GM19351 (cell line): Measurements from ENCODE around the gene TLR6.

Experiments used
- ATAC-seq: cut with Tn5 transposase; IDR thresholded peaks from one replicate; pipeline ENCODE4 v1.9.1; 2021; ENCODE audit warnings: mild to moderate bottlenecking, moderate library complexity; ENCODE audit not compliant: unreplicated experiment

The TLR6 gene

DNA sequence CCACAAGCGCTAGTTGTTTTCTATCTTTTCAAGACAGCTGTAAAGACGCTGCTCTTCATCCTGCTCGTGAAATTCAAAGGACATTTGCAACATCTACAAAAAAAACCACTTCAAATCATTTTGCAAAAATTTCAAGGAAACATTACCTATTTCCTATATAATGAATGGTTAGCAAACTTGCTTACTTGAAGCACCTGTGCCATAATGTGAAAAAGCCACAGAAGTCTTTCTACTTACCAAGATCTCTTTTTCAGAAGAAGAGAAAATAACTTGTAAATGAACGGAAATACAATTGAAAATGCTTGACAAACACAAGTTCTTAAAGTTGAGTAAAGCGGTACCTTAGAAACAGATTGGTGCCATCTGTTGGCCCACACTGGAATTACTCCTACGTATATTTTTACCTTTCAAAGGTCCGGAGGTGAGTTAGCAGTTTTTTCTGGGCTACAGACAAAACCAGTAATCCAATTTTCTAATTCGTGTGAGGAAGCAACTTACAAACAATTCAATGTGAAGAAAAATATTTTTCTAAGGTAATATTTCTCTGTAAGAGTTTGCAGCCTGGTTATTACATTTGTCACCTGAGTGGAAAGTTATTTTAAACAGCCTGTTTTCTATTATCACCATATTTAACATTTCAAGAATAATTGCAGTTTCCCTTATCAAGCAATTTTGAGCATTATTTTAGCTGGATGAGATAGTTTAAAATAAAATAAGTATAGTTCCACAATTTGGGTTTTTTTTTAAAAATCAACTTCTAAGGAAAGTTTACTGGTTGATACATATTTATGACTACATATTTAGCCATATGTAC, at the start of gene TLR6:
TLR6 (minus strand) TSS at position 294 of the 814 bp plus-strand sequence. CDS start 27,344 bp downstream, outside the sequence.
- no peak for ATAC-seq

- no peak for ATAC-seq
Measured at GRCh38 chr4:38905652-38906385, 49.2 kb upstream of the TLR6 start.

- ATAC-seq = no peak
Measured at GRCh38 chr4:38904682-38905081, 48.1 kb upstream of the TLR6 start.

GRCh38 chr4:38904090-38904666, 47.6 kb upstream of the TLR6 start:
- no peak for ATAC-seq

DNA sequence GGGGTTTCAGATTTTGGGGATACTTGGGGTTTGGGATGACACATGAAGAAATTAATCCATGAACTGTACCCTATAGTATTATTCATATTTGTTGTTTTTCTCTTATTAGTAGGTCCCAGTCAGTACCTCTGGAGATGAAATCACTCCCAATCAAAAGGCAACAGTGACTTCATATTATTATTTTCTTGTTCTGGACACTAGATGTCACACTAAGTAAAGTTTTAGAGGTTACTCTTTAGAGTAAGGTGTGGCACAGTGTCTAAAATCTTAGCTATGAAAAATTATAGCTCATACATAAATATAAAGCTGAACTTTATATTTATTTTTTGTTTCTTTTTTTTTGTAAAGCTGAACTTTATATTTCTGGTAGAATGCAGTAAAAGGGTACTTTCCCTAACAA, 46.1 kb upstream of the TLR6 start:
- peak; percentile 51 for ATAC-seq

DNA sequence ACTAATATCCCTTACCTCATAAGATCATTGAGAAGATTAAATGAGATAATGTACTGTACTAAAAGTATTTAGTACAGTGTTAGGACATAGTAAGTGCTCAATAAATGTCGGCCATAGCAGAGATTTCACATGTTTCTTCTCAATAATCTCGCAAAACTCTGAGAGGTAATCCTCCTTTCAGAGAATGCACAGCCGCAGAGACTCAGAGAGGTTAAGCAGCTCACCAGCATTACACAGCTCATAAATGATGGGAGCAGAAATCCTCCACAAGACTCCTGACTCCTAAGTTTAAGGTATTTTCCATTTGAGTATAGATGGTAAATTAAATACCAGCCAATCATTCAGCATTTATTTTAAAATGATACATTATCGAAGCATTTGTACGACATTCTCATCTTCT, 45.6 kb upstream of the TLR6 start:
- ATAC-seq = no peak

DNA sequence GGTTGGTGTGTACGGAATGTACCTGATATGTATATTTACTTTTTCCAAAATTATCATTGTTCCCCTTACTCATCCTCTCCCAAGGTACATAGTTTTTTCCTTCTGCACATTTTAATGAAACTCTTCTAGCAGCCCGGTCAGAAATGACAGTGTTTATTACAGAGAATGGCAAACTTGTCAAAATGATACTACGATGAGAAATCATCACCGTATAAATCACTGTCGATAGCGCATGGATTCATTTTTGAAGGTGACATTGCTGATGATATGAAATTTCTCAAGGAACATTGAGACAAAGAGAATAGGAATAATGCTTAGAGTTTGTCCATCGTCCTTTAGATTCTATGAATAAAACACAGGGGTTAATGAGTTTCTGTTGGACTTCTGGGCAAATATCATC, 41.6 kb upstream of the TLR6 start:
- ATAC-seq = no peak

DNA sequence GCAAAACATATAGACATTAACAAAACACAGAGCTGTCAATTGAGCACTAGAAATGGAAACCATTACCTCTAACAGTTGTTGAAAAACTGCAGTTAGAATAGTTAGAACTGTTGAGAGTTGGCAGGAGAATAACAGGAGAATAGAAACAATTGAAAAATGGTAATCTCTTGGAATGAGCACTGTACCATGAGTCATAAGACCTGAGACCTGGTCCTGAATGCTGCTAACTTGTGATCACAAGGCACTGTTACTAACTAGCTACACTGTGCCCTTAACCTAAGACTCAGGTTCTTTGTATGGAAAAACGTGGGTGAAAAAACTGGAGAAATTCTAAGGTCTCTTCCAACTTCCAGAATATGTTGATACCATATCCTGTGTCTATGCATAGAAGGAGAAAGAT, 40.3 kb upstream of the TLR6 start:
- ATAC-seq = no peak

GRCh38 chr4:38894322-38894982, 37.8 kb upstream of the TLR6 start:
- ATAC-seq = no peak

DNA sequence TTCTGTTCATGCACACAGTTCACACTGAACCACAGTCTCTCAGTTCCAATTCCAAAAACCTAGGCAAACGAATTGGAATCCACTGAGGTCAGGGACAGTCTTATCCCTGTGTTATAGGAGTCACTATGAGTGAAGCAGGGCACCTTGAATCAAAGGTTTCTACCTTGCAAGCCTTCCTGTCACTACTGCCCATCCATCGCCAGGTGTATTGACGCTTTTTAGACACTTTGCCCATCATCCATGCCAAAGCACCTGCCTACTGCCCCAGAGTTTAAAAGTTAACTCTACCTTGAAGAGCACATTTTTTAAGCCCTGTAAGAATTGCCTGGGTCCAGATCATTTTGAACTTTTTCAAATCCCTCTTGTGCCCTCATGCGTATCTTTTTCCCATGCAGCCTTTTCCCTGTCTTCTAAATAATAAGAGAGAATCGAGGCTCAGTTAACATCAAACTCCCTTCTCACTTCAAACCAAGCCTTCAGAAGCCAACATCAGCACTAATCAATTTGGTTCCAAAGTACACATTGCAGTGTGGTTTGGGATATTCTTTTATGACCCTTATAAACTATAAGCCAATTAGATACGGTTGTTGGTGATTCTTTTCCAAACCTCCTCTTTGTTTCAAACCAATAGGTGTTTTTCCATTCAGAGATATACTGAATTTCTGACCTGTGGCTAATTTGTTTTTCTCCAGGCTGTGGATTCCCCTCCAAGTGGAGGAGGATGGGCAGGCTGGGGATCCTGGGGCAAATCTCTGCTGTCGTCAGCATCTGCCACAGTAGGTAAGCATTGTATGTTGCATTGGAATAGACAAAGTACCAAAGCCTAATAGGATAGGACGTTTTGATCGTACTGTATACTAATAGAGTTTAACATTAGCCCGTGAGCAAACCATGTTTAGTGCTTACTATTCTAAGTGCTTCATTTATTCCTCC, 34.7 kb upstream of the TLR6 start:
- no peak for ATAC-seq

- ATAC-seq = peak; percentile 49
Measured at GRCh38 chr4:38889143-38889542, 32.5 kb upstream of the TLR6 start.

- ATAC-seq = no peak
Measured at GRCh38 chr4:38884254-38884653, 27.6 kb upstream of the TLR6 start.

DNA sequence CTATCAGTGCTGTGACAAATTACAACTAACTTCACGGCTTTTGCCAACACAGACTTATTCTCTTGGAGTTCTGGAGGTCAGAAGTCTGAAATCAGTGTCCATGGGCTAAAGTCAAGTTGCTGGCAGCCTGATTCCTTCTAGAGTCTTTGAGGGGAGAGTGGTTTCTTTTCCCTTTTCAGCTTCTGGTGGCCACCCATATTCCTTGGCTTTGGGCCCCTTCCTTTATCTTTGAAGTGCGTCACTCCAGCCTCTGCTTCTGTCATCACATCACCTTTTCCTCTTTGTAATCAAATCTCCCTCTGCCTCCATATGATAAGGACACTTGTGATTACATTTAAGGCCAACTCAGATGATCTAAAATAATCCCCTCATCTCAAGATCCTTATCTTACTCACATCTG, 20.0 kb upstream of the TLR6 start:
- ATAC-seq = no peak

DNA sequence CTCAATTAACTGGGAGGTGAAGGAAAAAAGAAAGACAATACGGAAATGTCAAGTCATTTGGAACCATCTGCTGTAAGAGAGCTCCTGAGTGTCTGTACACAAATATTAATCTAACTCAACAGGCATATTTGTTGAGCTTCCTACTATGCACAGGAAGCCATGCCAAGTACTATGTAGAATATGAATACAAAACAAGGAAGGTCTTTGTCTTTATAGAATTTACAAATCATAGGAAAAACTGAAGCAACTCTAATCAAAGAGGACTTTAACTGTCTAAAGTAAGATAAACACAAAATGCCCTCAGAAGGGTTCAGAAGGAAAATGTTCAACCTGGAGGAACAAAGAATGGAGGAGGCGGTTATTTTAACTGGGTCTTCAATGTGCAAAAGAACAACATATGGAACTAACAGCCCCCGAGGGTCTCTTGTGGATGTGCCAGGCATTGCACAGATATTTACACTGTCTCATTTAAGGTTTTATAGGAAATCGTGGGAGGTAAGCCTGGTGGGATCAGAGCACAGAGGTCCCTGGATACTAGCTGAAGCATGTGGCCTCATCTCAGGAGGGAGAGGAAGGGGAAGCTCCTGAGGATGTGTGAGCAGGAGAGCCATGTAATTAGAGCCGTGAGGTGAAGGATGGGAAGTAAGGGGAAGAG, 16.8 kb upstream of the TLR6 start:
- ATAC-seq = no peak

DNA sequence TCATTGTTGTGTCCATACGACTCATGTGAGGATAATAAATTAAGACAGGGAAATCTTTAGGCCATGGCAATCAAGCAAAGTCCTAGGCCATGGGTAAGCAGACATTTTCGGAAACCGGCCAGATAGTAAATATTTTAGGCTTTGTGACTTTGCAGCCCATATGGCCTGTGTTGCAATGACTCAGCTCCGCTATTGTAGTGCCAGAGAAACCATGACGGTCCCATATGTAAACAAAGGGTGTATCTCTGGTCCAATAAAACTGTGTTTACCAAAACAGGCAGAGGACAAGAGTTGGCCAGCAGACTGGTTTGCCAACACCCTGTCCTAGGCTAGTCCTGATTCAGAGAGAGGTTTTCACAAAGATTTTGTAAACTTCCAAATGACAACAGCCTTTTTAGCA, 16.0 kb upstream of the TLR6 start:
- no peak for ATAC-seq

DNA sequence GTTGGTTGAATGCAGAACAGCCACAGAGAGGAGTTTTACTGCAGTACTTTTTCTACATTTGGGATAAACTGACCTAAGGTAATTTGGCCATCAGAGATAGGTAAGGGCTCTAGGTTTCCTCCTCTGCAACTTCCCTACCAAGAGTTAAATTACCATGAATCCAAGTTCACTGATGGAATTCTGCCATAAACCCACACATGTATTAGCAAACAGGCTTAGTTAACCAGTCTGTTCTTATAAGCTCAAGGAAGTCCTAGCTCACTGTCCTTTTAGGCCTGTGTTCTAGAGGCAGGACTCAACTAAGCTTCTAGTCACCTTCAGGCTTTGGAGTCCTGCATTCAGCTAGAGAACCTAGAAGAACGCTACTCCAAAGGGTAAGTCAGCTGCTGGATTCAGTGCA, 15.0 kb upstream of the TLR6 start:
- ATAC-seq = no peak

GRCh38 chr4:38870098-38870808, 13.6 kb upstream of the TLR6 start:
- no peak for ATAC-seq

DNA sequence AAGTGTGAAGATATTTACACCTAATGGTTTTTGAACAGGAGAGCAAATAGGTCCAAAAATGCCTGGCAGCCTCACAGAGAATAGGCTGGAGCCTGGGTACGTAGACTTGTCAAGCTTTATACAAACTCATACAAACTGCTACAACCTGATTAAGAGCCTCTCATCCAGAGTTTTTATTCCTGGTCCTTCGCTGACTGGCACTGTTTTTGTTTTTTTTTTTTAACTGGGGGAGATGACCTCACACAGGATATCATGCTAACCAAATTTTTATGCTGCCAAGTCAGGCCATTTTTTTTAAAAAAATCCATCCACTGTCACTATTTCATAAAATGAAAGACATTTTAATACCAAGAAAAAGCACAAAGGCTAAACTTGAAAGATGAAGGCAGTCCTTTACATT, 12.9 kb upstream of the TLR6 start:
- ATAC-seq = no peak
